Measurements from ENCODE around the gene LYPLAL1.
"Not testable (repeated sequence)": the region's sequence is repeated elsewhere in the genome, so short reads cannot be mapped to it uniquely, and the experiment has no call there.

Gene LYPLAL1

DNA sequence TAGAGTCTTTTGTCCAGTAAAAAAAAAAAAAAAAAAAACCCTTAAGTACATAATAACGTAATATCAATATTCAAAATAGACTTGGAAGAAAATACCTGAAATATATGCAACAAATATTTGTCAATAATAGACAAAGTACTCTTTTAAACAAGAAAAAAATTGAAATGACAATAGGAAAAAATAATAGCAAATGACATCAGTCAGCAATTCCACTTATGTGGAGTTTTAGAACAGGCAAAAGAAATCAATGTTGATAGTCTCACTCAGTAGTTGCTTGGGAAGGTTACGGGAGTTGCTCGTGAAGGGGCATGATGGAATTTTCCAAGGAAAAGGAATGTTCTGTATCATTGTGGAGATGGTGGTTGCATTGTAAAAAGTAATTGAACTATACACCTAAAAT is 16.9 kb downstream of the LYPLAL1 start:
- Histone ChIP-seq H3K4me3 (ENCODE audit: low read depth, low read length) (no peak overlapping the region), H3K36me3 (no peaks in the 10 kb centered on the region), H3K9me3 (ENCODE audit: severe bottlenecking) (no peaks in the 10 kb centered on the region), H3K27ac (no peak overlapping the region), H3K27me3 (ENCODE audit: insufficient read depth, low read depth, severe bottlenecking) (no peaks in the 10 kb centered on the region)
- TF ChIP-seq, protein P1, sequence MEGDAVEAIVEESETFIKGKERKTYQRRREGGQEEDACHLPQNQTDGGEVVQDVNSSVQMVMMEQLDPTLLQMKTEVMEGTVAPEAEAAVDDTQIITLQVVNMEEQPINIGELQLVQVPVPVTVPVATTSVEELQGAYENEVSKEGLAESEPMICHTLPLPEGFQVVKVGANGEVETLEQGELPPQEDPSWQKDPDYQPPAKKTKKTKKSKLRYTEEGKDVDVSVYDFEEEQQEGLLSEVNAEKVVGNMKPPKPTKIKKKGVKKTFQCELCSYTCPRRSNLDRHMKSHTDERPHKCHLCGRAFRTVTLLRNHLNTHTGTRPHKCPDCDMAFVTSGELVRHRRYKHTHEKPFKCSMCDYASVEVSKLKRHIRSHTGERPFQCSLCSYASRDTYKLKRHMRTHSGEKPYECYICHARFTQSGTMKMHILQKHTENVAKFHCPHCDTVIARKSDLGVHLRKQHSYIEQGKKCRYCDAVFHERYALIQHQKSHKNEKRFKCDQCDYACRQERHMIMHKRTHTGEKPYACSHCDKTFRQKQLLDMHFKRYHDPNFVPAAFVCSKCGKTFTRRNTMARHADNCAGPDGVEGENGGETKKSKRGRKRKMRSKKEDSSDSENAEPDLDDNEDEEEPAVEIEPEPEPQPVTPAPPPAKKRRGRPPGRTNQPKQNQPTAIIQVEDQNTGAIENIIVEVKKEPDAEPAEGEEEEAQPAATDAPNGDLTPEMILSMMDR (IDR thresholded peaks at IDR 0.05; ENCODE audit: low read depth, low read length) = no peak
- DNase-seq = no peak

DNA sequence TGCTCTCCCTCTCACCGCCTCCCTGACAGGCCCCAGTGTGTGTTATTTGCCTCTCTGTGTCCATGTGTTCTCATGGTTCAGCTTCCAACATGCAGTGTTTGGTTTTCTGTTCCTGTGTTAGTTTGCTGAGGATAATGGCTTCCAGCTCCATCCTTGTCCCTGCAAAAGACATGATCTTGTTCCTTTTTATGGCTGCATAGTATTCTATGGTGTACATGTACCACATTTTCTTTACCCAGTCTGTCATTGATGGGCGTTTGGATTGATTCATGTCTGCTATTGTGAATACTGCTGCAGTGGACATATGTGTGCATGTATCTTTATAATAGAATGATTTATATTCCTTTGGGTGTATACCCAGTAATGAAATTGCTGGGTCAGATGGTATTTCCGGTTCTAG is 22.2 kb downstream of the LYPLAL1 start:
- H3K9me3 ChIP-seq (ENCODE audit: severe bottlenecking); DNase-seq; H3K27me3 ChIP-seq (ENCODE audit: insufficient read depth, low read depth, severe bottlenecking); H3K27ac ChIP-seq; H3K36me3 ChIP-seq; H3K4me3 ChIP-seq (ENCODE audit: low read depth, low read length): not testable (repeated sequence)

DNA sequence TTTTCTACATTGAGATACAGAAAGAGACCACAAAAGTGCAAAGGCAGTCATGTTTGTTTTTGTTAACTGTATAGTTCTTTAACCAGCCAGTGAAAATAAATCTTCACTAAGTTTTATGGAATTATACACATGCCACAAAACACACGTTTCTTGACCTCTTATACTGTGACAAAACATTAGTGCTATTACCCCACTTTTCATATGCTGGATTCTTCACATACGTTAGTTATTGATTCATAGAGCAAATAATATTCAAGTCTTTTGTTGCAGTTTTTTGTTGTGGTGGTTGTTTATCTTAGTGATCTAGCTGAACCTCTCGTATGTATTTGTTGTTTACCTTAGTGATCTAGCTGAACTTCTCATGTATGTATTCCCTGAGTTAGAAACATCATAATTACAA is 28.0 kb downstream of the LYPLAL1 start:
- TF ChIP-seq, protein P1 (IDR thresholded peaks at IDR 0.05; ENCODE audit: low read depth, low read length) = no peak
- no peak overlapping the region for H3K27ac ChIP-seq
- no peaks in the 10 kb centered on the region for H3K36me3 ChIP-seq
- H3K9me3 ChIP-seq (ENCODE audit: severe bottlenecking) = no peaks in the 10 kb centered on the region
- no peak overlapping the region for H3K4me3 ChIP-seq (ENCODE audit: low read depth, low read length)
- no peaks in the 10 kb centered on the region for H3K27me3 ChIP-seq (ENCODE audit: insufficient read depth, low read depth, severe bottlenecking)
- no peak for DNase-seq

DNA sequence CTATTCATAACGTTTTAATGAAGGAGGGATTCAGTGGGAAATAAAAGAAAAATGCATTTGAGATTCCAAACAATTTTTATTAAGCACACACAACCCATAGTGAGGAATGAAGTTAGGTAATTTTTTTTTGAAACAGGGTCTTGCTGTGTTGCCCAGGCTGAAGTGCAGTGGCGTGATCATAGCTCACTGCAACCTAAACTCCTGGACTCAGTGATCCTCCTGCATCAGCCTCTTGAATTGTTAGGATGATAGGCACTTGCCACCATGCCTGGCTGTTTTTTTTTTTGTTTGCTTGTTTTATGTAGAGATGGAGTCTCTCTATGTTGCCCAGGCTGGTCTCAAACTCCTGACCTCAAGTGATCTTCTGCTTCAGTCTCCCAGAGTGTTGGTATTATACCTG is 28.9 kb downstream of the LYPLAL1 start:
- no peak overlapping the region for H3K27ac ChIP-seq
- DNase-seq = no peak
- no peak overlapping the region for H3K4me3 ChIP-seq (ENCODE audit: low read depth, low read length)
- TF ChIP-seq, protein P1 (IDR thresholded peaks at IDR 0.05; ENCODE audit: low read depth, low read length) = no peak
- no peaks in the 10 kb centered on the region for H3K27me3 ChIP-seq (ENCODE audit: insufficient read depth, low read depth, severe bottlenecking)
- H3K9me3 ChIP-seq (ENCODE audit: severe bottlenecking) = no peaks in the 10 kb centered on the region
- H3K36me3 ChIP-seq = no peaks in the 10 kb centered on the region

DNA sequence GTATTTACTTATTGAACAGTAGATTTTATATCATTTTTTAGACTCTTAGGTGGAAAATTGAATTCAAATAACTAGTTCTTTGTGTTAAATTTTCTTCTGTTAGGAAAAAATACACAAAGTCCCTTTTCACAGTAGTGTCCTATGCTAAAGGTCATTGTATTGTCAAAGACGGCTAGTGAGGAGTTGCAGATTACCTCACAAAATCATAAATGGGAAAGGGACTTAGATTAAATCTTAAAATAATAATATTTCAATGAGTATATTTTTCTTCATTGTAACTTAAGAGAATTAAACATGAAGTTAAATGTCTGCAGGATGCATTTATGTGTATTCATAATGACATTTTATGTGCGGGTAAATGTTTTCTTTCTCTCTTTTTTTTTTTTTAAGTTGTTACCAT is 32.7 kb downstream of the LYPLAL1 start:
- H3K4me3 ChIP-seq (ENCODE audit: low read depth, low read length) = no peak overlapping the region
- no peaks in the 10 kb centered on the region for H3K27me3 ChIP-seq (ENCODE audit: insufficient read depth, low read depth, severe bottlenecking)
- H3K27ac ChIP-seq = no peak overlapping the region
- no peaks in the 10 kb centered on the region for H3K36me3 ChIP-seq
- DNase-seq = no peak
- no peaks in the 10 kb centered on the region for H3K9me3 ChIP-seq (ENCODE audit: severe bottlenecking)
- TF ChIP-seq, protein P1 (IDR thresholded peaks at IDR 0.05; ENCODE audit: low read depth, low read length) = no peak

DNA sequence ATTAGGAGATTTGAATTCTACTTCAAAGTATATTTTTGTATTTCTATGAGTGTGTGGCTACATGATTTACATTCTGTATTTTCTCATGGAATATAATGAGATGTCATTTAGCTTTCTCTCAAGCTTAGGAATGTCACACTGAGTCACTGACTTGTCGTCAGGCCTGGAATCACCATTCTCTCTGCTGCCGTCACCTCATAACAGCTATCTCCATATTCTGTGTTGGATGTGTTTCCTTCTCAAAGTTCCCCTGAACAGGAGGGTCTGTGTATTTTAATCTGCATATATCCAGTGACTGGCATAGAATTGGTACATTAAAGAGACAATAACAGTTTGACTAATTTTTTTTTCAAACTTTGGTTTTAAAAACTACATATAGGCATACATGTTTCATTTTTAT is 35.9 kb downstream of the LYPLAL1 start:
- TF ChIP-seq, protein P1 (IDR thresholded peaks at IDR 0.05; ENCODE audit: low read depth, low read length) = no peak
- DNase-seq = no peak
- no peaks in the 10 kb centered on the region for H3K27me3 ChIP-seq (ENCODE audit: insufficient read depth, low read depth, severe bottlenecking)
- no peak overlapping the region for H3K27ac ChIP-seq
- H3K9me3 ChIP-seq (ENCODE audit: severe bottlenecking) = no peaks in the 10 kb centered on the region
- H3K4me3 ChIP-seq (ENCODE audit: low read depth, low read length) = no peak overlapping the region
- no peaks in the 10 kb centered on the region; the same call in 1 of the 2 replicates for H3K36me3 ChIP-seq

Measured in WERI-Rb-1 (cell line).